Measurements from ENCODE around the gene MAVS.

Gene MAVS

DNA sequence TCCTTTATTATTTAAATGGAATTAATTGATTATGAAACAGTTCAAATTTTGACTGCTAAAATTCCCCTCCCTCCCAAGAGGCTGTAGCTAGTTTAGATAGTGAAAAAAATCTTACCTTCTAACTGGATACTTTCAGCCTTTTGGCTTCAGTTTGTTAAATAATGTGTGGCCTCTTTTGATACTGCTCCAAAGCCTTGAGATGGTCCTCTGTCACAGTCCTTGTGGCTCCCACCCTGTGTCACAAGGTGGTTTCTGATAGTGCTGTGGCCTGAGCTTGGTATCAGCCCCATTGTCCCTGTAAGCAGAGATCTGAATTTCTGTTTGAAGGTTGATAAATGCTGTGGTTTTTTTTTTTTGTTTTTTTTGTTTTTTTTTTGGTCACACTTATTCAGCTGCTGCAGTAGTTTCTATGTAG is 63.3 kb downstream of the MAVS start:
- H3K4me3 ChIP-seq (ENCODE audit: low read length) = no peak overlapping the region
- no peak for DNase-seq (ENCODE audit: low read depth)
- TF ChIP-seq, protein P1, sequence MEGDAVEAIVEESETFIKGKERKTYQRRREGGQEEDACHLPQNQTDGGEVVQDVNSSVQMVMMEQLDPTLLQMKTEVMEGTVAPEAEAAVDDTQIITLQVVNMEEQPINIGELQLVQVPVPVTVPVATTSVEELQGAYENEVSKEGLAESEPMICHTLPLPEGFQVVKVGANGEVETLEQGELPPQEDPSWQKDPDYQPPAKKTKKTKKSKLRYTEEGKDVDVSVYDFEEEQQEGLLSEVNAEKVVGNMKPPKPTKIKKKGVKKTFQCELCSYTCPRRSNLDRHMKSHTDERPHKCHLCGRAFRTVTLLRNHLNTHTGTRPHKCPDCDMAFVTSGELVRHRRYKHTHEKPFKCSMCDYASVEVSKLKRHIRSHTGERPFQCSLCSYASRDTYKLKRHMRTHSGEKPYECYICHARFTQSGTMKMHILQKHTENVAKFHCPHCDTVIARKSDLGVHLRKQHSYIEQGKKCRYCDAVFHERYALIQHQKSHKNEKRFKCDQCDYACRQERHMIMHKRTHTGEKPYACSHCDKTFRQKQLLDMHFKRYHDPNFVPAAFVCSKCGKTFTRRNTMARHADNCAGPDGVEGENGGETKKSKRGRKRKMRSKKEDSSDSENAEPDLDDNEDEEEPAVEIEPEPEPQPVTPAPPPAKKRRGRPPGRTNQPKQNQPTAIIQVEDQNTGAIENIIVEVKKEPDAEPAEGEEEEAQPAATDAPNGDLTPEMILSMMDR (IDR thresholded peaks at IDR 0.05; ENCODE audit: insufficient read depth, low read depth, low read length, missing control alignments) = no peak

DNA sequence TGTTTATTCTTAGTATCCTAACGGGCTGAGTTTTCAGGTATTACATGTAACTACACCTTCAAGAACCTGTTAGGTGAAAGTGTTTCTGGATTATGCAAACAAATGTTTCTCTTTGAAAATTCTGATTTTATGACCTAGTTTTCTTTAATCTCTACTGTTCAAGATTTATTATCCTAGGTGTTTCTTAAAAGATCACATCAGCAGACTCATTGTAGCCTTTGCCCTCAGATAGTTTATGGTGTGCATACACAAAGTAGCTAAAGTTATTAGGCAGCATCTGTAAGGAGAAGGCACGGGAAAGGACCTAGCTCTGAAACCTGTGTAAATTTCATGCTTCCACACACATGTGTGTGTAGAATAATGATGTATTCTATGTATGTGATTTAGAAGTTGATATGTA is 64.2 kb downstream of the MAVS start:
- no peak for DNase-seq (ENCODE audit: low read depth)
- no peak overlapping the region for H3K4me3 ChIP-seq (ENCODE audit: low read length)
- TF ChIP-seq, protein P1 (IDR thresholded peaks at IDR 0.05; ENCODE audit: insufficient read depth, low read depth, low read length, missing control alignments) = no peak

- TF ChIP-seq, protein P1 (IDR thresholded peaks at IDR 0.05; ENCODE audit: insufficient read depth, low read depth, low read length, missing control alignments) = no peak
- DNase-seq (ENCODE audit: low read depth) = no peak
- H3K4me3 ChIP-seq (ENCODE audit: low read length) = no peak overlapping the region
Measured at GRCh38 chr20:3911956-3912355, 65.3 kb downstream of the MAVS start.

DNA sequence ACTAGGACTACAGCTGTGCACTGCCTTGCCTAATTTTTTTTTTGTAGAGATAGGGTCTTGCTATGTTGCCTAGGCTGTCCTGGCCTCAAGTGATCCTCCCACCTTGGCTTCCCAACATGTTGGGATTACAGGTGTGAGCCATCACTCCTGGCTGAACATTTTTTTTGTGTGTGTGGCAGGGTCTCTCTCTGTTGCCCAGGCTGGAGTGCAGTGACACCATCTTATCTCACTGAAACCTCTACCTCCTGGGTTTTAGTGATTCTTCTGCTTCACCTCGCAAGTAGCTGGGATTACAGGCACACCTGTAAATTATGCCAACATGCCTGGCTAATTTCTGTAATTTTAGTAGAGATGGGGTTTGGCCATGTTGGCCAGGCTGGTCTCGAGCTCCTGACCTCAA is 67.8 kb downstream of the MAVS start:
- no peak for DNase-seq (ENCODE audit: low read depth)
- TF ChIP-seq, protein P1 (IDR thresholded peaks at IDR 0.05; ENCODE audit: insufficient read depth, low read depth, low read length, missing control alignments) = no peak
- no peak overlapping the region for H3K4me3 ChIP-seq (ENCODE audit: low read length)

DNA sequence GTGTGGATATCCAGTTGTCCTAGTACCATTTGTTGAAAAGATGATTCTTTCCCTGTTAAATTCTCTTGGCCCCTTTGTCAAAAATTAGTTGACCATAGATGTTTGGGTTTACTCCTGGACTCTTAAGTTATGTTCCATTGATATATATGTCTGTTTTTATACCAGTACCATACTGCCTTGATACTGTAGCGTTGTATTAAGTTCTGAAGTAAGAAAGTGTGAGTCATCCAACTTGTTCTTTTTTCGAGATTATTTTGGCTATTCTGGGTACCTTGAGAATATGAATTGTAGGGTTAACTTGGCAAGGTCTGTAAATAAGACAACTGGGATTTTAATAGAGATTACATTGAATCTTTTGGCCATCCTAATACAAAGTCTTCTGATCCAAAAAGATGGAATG is 69.1 kb downstream of the MAVS start:
- no peak for DNase-seq (ENCODE audit: low read depth)
- H3K4me3 ChIP-seq (ENCODE audit: low read length) = no peak overlapping the region
- TF ChIP-seq, protein P1 (IDR thresholded peaks at IDR 0.05; ENCODE audit: insufficient read depth, low read depth, low read length, missing control alignments) = no peak

- H3K4me3 ChIP-seq (ENCODE audit: low read length) = no peak overlapping the region
- no peak for DNase-seq (ENCODE audit: low read depth)
- TF ChIP-seq, protein P1 (IDR thresholded peaks at IDR 0.05; ENCODE audit: insufficient read depth, low read depth, low read length, missing control alignments) = no peak
Measured at GRCh38 chr20:3916364-3916763, 69.7 kb downstream of the MAVS start.

GRCh38 chr20:3919352-3919751 is 72.7 kb downstream of the MAVS start:
- H3K4me3 ChIP-seq (ENCODE audit: low read length) = no peak overlapping the region

More at GRCh38 chr20:3919352-3919751, 72.7 kb downstream of the MAVS start:
- TF ChIP-seq, protein P1 (IDR thresholded peaks at IDR 0.05; ENCODE audit: insufficient read depth, low read depth, low read length, missing control alignments) = no peak
- DNase-seq (ENCODE audit: low read depth) = no peak

Measured in epithelial cell of esophagus (primary cell).